Measurements from ENCODE around the gene ZNF620.
"Not testable (repeated sequence)": the region's sequence is repeated elsewhere in the genome, so short reads cannot be mapped to it uniquely, and the experiment has no call there.

Gene ZNF620

GRCh38 chr3:40504636-40505430, 1.0 kb upstream of the ZNF620 start:
- no peak for DNase-seq

- no peak for DNase-seq
These were observed 5.3 kb downstream of the ZNF620 start for GRCh38 chr3:40511031-40511718.

- DNase-seq: no peak
These were observed 10.4 kb downstream of the ZNF620 start for GRCh38 chr3:40516201-40516600.

- DNase-seq: no peak
These were observed 12.2 kb downstream of the ZNF620 start for GRCh38 chr3:40518067-40518466.

GRCh38 chr3:40518848-40519247, 13.0 kb downstream of the ZNF620 start:
- DNase-seq: no peak

GRCh38 chr3:40521254-40521653, 15.4 kb downstream of the ZNF620 start:
- DNase-seq: no peak

- no peak for DNase-seq
These were observed 17.9 kb downstream of the ZNF620 start for GRCh38 chr3:40523781-40524180.

GRCh38 chr3:40524222-40524567, 18.4 kb downstream of the ZNF620 start:
- no peak for DNase-seq

- DNase-seq: peak; percentile 87
These were observed 18.9 kb downstream of the ZNF620 start, which contains the start of gene ZNF621 for GRCh38 chr3:40524568-40525285. ZNF621 (plus strand) TSS chr3:40524960; CDS start chr3:40525841, 881 bp downstream.

GRCh38 chr3:40528426-40528825, 22.6 kb downstream of the ZNF620 start:
- no peak for DNase-seq

GRCh38 chr3:40532252-40532651, 26.4 kb downstream of the ZNF620 start:
- no peak for DNase-seq

GRCh38 chr3:40534283-40534682, 28.4 kb downstream of the ZNF620 start:
- no peak for DNase-seq

- DNase-seq: no peak
These were observed 41.0 kb downstream of the ZNF620 start for GRCh38 chr3:40546816-40547215.

GRCh38 chr3:40550167-40550566, 44.3 kb downstream of the ZNF620 start:
- no peak for DNase-seq

- DNase-seq: no peak
These were observed 51.8 kb downstream of the ZNF620 start for GRCh38 chr3:40557575-40558161.

GRCh38 chr3:40562482-40562881, 56.6 kb downstream of the ZNF620 start:
- not testable (repeated sequence) for DNase-seq

GRCh38 chr3:40565629-40566028, 59.8 kb downstream of the ZNF620 start:
- DNase-seq: not testable (repeated sequence)

- no peak for DNase-seq
These were observed 60.9 kb downstream of the ZNF620 start for GRCh38 chr3:40566694-40567093.
